ENCODE measurements around the gene FBN2. TPM values are rescaled to one million over a fixed set of nuclear protein-coding genes. Genes with fewer than 3 reads are reported as not detected.

Gene FBN2
- total RNA-seq, 4 donors from 2014 or later = 5.4 to 14.9 (median 10.1) TPM

DNA sequence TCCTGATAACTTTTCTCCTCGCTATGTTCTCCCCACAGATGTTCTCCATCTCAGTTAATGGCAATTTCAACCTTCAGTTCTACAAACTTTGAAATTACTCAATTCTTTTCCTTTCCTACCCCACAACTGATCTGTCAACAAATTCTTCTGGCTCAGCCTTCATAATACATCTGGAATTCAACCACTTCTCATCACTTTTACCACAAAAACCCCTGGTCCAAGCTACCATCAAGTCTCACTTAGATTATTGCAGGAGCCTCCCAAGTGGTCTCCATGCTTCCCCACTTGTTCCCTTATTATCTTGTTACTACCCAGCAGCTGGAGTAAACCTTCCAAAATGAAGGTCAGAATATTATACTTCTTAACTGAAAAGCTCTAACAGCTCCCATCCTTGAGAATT is 110.1 kb downstream of the FBN2 start:
- intact Hi-C loops (cut with DNase I) = no loop called here
- no peak overlapping the region for H3K4me3 ChIP-seq

DNA sequence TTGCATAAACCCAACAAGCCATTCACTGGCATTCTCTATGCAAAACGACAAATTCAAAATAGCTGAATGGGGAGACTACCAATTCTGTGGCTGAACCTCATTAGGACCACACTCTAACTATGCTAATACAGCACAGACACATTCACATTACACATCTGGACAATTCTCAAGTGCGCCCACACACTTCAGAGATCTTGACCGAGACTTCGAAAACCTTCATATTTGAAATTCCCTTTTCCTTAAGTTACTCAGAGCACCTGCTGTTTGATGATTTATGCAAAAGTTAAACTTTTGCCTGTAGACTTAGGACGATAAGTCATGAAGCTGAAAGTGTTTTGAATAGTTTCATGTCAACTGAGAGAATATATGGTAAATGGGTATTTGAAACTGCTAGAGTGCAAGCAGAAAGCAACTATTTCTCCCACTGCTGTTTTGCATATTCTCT is 111.9 kb downstream of the FBN2 start:
- Histone ChIP-seq H3K9me3 (no peaks in the 10 kb centered on the region), H3K4me1 (peaks cover 0 to 9% (median 5%) of the 10 kb centered on the region in 4 donors), H3K27me3 (no peaks in the 10 kb centered on the region), H3K27ac (replicated peaks in 1 of 4) (no peak overlapping the region), H3K4me3 (no peak overlapping the region), H3K36me3 (no peaks in the 10 kb centered on the region)
- WGBS = 62% methylated on average over 5 of the region's 5 CpGs
- TF ChIP-seq POLR2AphosphoS5 (IDR thresholded peaks at IDR 0.05) (no peak), EP300 (IDR thresholded peaks at IDR 0.05) (no peak), POLR2A (IDR thresholded peaks at IDR 0.05; ENCODE audit: low read depth) (no peak)
- TF ChIP-seq, protein P1, sequence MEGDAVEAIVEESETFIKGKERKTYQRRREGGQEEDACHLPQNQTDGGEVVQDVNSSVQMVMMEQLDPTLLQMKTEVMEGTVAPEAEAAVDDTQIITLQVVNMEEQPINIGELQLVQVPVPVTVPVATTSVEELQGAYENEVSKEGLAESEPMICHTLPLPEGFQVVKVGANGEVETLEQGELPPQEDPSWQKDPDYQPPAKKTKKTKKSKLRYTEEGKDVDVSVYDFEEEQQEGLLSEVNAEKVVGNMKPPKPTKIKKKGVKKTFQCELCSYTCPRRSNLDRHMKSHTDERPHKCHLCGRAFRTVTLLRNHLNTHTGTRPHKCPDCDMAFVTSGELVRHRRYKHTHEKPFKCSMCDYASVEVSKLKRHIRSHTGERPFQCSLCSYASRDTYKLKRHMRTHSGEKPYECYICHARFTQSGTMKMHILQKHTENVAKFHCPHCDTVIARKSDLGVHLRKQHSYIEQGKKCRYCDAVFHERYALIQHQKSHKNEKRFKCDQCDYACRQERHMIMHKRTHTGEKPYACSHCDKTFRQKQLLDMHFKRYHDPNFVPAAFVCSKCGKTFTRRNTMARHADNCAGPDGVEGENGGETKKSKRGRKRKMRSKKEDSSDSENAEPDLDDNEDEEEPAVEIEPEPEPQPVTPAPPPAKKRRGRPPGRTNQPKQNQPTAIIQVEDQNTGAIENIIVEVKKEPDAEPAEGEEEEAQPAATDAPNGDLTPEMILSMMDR (IDR thresholded peaks at IDR 0.05) = no peak
- intact Hi-C loops (cut with DNase I) = no loop called here
- DNase-seq (ENCODE audit: extremely low spot score) = no peak

More for the DNA sequence above, 110.1 kb downstream of the FBN2 start:
- no peak for DNase-seq (ENCODE audit: extremely low spot score)
- Histone ChIP-seq H3K9me3 (no peaks in the 10 kb centered on the region), H3K4me1 (peaks cover 0 to 9% (median 5%) of the 10 kb centered on the region in 4 donors), H3K27ac (replicated peaks in 1 of 4) (no peak overlapping the region), H3K36me3 (no peaks in the 10 kb centered on the region), H3K27me3 (no peaks in the 10 kb centered on the region)
- TF ChIP-seq EP300 (IDR thresholded peaks at IDR 0.05) (no peak), POLR2A (IDR thresholded peaks at IDR 0.05; ENCODE audit: low read depth) (no peak), POLR2AphosphoS5 (IDR thresholded peaks at IDR 0.05) (no peak)
- TF ChIP-seq, protein P1 (IDR thresholded peaks at IDR 0.05) = no peak
- 100% methylated on average over 1 of the region's 1 CpG for WGBS

DNA sequence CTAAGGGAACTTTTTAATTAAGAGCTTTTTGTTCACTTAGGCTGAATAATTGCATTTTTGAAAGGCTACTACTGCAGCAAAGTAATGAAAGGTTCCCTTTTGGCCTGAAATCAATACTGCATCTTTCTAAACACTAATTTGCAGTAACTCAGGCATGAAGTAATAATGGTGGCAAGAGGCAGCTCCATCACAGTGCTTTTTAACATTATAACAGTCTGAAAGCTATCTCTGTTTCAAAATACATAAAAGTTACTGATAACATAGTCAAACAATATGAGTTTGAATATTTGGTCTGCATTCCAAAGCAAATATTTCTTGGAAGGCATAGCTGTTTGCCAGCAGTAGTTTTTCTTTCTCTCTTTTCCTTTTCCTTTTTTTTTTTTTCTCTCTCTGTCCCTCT is 113.4 kb downstream of the FBN2 start:
- no peak overlapping the region for H3K4me3 ChIP-seq
- intact Hi-C loops (cut with DNase I) = no loop called here
- H3K4me1 ChIP-seq = peaks cover 0 to 9% (median 5%) of the 10 kb centered on the region in 4 donors
- H3K36me3 ChIP-seq = no peaks in the 10 kb centered on the region
- no peak for DNase-seq (ENCODE audit: extremely low spot score)
- no peak overlapping the region for H3K27ac ChIP-seq (replicated peaks in 1 of 4)
- TF ChIP-seq, protein P1 (IDR thresholded peaks at IDR 0.05) = no peak
- TF ChIP-seq POLR2A (IDR thresholded peaks at IDR 0.05; ENCODE audit: low read depth) = no peak
- no peak for TF ChIP-seq POLR2AphosphoS5 (IDR thresholded peaks at IDR 0.05)
- TF ChIP-seq EP300 (IDR thresholded peaks at IDR 0.05) = no peak
- no peaks in the 10 kb centered on the region for H3K27me3 ChIP-seq
- no peaks in the 10 kb centered on the region for H3K9me3 ChIP-seq

DNA sequence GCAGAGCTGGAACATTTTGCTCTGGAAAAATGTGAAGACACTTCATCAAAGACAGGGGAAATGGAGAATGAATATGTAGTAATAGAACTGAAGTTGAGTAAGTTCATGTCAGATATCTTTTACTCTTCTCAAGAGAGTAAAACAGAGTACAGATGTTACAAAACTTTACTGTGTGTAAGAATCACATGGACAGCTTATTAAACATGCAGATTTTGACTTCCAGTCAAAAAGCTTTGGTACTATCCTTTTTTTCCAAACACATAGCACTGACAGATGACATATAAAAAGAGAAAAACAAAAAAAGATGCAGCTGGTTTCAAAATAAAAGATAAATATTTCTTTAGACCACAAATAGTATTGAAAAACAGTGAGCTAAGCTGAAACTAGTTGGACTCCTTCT is 115.4 kb downstream of the FBN2 start:
- H3K27me3 ChIP-seq = no peaks in the 10 kb centered on the region

More for the DNA sequence above, 115.4 kb downstream of the FBN2 start:
- no peak for DNase-seq (ENCODE audit: extremely low spot score)
- H3K4me3 ChIP-seq = no peak overlapping the region
- H3K27ac ChIP-seq (replicated peaks in 1 of 4) = no peak overlapping the region
- intact Hi-C loops (cut with DNase I) = no loop called here
- peaks cover 0 to 9% (median 5%) of the 10 kb centered on the region in 4 donors for H3K4me1 ChIP-seq
- no peak for TF ChIP-seq POLR2A (IDR thresholded peaks at IDR 0.05; ENCODE audit: low read depth)
- no peak for TF ChIP-seq EP300 (IDR thresholded peaks at IDR 0.05)
- no peak for TF ChIP-seq POLR2AphosphoS5 (IDR thresholded peaks at IDR 0.05)
- TF ChIP-seq, protein P1 (IDR thresholded peaks at IDR 0.05) = no peak
- no peaks in the 10 kb centered on the region for H3K36me3 ChIP-seq
- H3K9me3 ChIP-seq = no peaks in the 10 kb centered on the region

Measured in esophagus muscularis mucosa (tissue), 4 donors.